GM18505 (cell line): ENCODE data around the gene KCNQ4.

ENCODE experiments used
- ATAC-seq: cut with Tn5 transposase; IDR thresholded peaks from one replicate; pipeline ENCODE4 v1.9.1; 2021; ENCODE audit not compliant: unreplicated experiment
- POLR2A ChIP-seq: IDR thresholded peaks from 4 replicates; pipeline ENCODE4 v1.6.1; 2011; ENCODE audit warnings: borderline replicate concordance; ENCODE audit not compliant: insufficient read depth, insufficient read length; ENCODE audit errors: extremely low read depth

Gene KCNQ4

GRCh38 chr1:40746344-40747090 is 37.1 kb upstream of the KCNQ4 start:
- TF ChIP-seq POLR2A, result no peak
- ATAC-seq, result no peak

- no peak for ATAC-seq
- no peak for TF ChIP-seq POLR2A
Observed at GRCh38 chr1:40748841-40749718, 34.5 kb upstream of the KCNQ4 start.

GRCh38 chr1:40749817-40750216 is 33.8 kb upstream of the KCNQ4 start:
- TF ChIP-seq POLR2A, result no peak
- no peak for ATAC-seq

- no peak for ATAC-seq
- no peak for TF ChIP-seq POLR2A
Observed at GRCh38 chr1:40750451-40750908, 33.1 kb upstream of the KCNQ4 start.

GRCh38 chr1:40751802-40752201 is 31.8 kb upstream of the KCNQ4 start:
- TF ChIP-seq POLR2A, result no peak
- ATAC-seq, result no peak

GRCh38 chr1:40753142-40753882 is 30.3 kb upstream of the KCNQ4 start:
- TF ChIP-seq POLR2A, result no peak
- no peak for ATAC-seq

- TF ChIP-seq POLR2A, result no peak
- no peak for ATAC-seq
Observed at GRCh38 chr1:40754201-40754600, 29.4 kb upstream of the KCNQ4 start.

GRCh38 chr1:40755067-40755466 is 28.5 kb upstream of the KCNQ4 start:
- no peak for ATAC-seq
- no peak for TF ChIP-seq POLR2A

GRCh38 chr1:40756523-40756922 is 27.1 kb upstream of the KCNQ4 start:
- ATAC-seq, result no peak
- TF ChIP-seq POLR2A, result no peak

- no peak for ATAC-seq
- no peak for TF ChIP-seq POLR2A
Observed at GRCh38 chr1:40757084-40757483, 26.5 kb upstream of the KCNQ4 start.

- no peak for ATAC-seq
- no peak for TF ChIP-seq POLR2A
Observed at GRCh38 chr1:40758004-40758403, 25.6 kb upstream of the KCNQ4 start.

GRCh38 chr1:40758578-40759343 is 24.8 kb upstream of the KCNQ4 start:
- no peak for TF ChIP-seq POLR2A
- ATAC-seq, result no peak
